Left lung (tissue), 10 donors: Measurements from ENCODE around the gene HDAC4. TPM values are rescaled to one million over a fixed set of nuclear protein-coding genes. Genes with fewer than 3 reads are reported as not detected.

Experiments used
- ATAC-seq: fragments of 200-7000 bp; cut with Tn5 transposase; one replicate; pipeline ENCODE4 v1.9.1; 2020; ENCODE audit warnings: moderate library complexity
- DNase-seq, 4 donors: peaks; one replicate each; pipeline ENCODE4 v3.0.0-alpha.2; 2013 to 2020
- H3K27ac ChIP-seq, 2 donors: fragments of 200-600 bp; sonication (generic) in 1 of 2; one replicate each; pipeline versions ENCODE4 v1.5.0 to v1.8.0; 2020 to 2021
- H3K27me3 ChIP-seq, 2 donors: fragments of 200-600 bp; sonication (generic) in 1 of 2; one replicate each; pipeline versions ENCODE4 v1.5.0 to v1.8.0; 2020 to 2021
- H3K36me3 ChIP-seq, 2 donors: fragments of 200-600 bp; sonication (generic) in 1 of 2; one replicate each; pipeline versions ENCODE4 v1.5.0 to v1.8.0; 2020 to 2021
- H3K4me1 ChIP-seq, 2 donors: fragments of 200-600 bp; one replicate each; pipeline ENCODE4 v1.8.0; 2021
- H3K4me3 ChIP-seq, 2 donors: fragments of 200-600 bp; sonication (generic) in 1 of 2; one replicate each; pipeline versions ENCODE4 v1.5.0 to v1.8.0; 2020 to 2021; ENCODE audit warnings: mild to moderate bottlenecking in 1 of 2
- H3K9me3 ChIP-seq, 2 donors: fragments of 200-600 bp; sonication (generic) in 1 of 2; one replicate each; pipeline versions ENCODE4 v1.5.0 to v1.8.0; 2020 to 2021
- intact Hi-C, 2 donors: fragments of 100-400 bp; cut with DNase I; formaldehyde crosslinking; loops; one replicate each; pipeline versions ENCODE4 v1.11.2 to v1.14.2; 2022
- polyA plus RNA-seq, 6 donors: library from polyadenylated mRNA; unstranded; fragments of 120-200 nt; gene quantifications; one replicate each; pipeline ENCODE4 v1.2.1, GENCODE V29; 2013; ENCODE audit not compliant: insufficient read length in 6 of 6
- total RNA-seq, 2 donors: library from RNA; stranded (reverse); fragmentation: NEBNext Ultra II Directional; extraction: Animal tissue kit (Norgen Biotek cat#: 25700); gene quantifications; one replicate each; pipeline ENCODE4 v1.2.1, GENCODE V29; 2021
- TF ChIP-seq, protein P1 (sequence below), 2 donors: fragments of 200-600 bp; sonication (generic) in 1 of 2; IDR thresholded peaks; one replicate each; pipeline versions ENCODE4 v1.5.0 to v1.8.0; 2021; ENCODE audit warnings: antibody characterized with exemption in 2 of 2
- donor health status: DM: no; HTN: yes; CAD: no.
- donor health status: DM: no; HTN: no; CAD: no.

HDAC4 gene
- total and polyA plus RNA-seq, 8 donors = 9.9 to 36.8 (median 12.8) TPM

DNA sequence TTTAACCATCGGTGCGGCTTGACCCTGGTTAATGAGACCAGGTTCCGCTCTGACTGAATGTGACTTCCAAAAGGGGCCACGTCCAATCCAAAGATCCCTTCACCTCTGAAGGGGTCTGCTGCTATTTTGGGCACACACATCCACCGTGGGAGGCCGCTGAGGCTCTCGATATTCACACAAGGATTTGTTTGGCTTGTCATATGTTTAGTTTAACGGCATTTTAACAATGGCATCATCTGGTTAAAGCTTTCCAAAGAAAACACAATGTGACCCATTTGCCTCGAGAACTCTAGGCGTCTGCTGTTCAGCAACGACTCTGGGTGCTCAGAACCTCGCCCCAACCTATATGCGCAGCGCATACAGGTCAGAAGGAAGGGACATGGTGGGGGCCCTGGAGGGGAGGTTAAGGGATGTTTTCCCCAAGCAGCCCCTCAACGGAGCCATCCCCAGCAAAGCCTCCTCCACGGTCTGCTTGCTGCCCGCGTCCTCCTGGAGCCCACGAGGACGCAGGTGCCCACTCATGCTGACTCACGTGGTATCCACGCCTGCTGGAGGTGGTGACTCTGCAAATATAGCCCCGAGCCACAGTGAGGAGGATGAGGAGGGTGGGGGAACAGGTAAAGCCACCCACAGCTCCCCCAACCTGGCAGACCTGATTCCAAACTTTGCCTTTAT lies 260.3 kb downstream of the HDAC4 start:
- peak in 1 of 4 donors; percentile 34 for DNase-seq
- Histone ChIP-seq H3K27me3 (no peaks in the 10 kb centered on the region), H3K27ac (no peak overlapping the region), H3K9me3 (no peaks in the 10 kb centered on the region), H3K4me1 (no peaks in the 10 kb centered on the region), H3K36me3 (peaks cover 0 to 97% of the 10 kb centered on the region in 2 donors), H3K4me3 (no peak overlapping the region)
- TF ChIP-seq, protein P1, sequence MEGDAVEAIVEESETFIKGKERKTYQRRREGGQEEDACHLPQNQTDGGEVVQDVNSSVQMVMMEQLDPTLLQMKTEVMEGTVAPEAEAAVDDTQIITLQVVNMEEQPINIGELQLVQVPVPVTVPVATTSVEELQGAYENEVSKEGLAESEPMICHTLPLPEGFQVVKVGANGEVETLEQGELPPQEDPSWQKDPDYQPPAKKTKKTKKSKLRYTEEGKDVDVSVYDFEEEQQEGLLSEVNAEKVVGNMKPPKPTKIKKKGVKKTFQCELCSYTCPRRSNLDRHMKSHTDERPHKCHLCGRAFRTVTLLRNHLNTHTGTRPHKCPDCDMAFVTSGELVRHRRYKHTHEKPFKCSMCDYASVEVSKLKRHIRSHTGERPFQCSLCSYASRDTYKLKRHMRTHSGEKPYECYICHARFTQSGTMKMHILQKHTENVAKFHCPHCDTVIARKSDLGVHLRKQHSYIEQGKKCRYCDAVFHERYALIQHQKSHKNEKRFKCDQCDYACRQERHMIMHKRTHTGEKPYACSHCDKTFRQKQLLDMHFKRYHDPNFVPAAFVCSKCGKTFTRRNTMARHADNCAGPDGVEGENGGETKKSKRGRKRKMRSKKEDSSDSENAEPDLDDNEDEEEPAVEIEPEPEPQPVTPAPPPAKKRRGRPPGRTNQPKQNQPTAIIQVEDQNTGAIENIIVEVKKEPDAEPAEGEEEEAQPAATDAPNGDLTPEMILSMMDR (IDR thresholded peaks at IDR 0.05) = no peak
- no peak for ATAC-seq
- intact Hi-C loops = no loop called here

- H3K9me3 ChIP-seq = no peaks in the 10 kb centered on the region
- TF ChIP-seq, protein P1 (IDR thresholded peaks at IDR 0.05) = no peak
- H3K4me3 ChIP-seq = no peak overlapping the region
- no peak for ATAC-seq
- peaks cover 0 to 95% of the 10 kb centered on the region in 2 donors for H3K36me3 ChIP-seq
- peak in 1 of 4 donors; percentile 73 for DNase-seq
- H3K4me1 ChIP-seq = no peaks in the 10 kb centered on the region
- no peaks in the 10 kb centered on the region for H3K27me3 ChIP-seq
- H3K27ac ChIP-seq = no peak overlapping the region
- intact Hi-C loops = no loop called here
These were observed 261.3 kb downstream of the HDAC4 start for GRCh38 chr2:239139566-239139965.

GRCh38 chr2:239139101-239139500 lies 261.7 kb downstream of the HDAC4 start:
- Histone ChIP-seq H3K4me1 (no peaks in the 10 kb centered on the region), H3K36me3 (peaks cover 0 to 95% of the 10 kb centered on the region in 2 donors)

GRCh38 chr2:239138610-239139009 lies 262.2 kb downstream of the HDAC4 start:
- intact Hi-C loops = no loop called here
- Histone ChIP-seq H3K36me3 (peaks cover 0 to 95% of the 10 kb centered on the region in 2 donors), H3K4me3 (no peak overlapping the region), H3K9me3 (no peaks in the 10 kb centered on the region), H3K27ac (no peak overlapping the region), H3K4me1 (no peaks in the 10 kb centered on the region), H3K27me3 (no peaks in the 10 kb centered on the region)
- ATAC-seq (no peak), DNase-seq (peak in 1 of 4 donors; percentile 68)
- TF ChIP-seq, protein P1 (IDR thresholded peaks at IDR 0.05) = no peak

More at GRCh38 chr2:239139101-239139500, 261.7 kb downstream of the HDAC4 start:
- no peaks in the 10 kb centered on the region for H3K27me3 ChIP-seq
- H3K9me3 ChIP-seq = no peaks in the 10 kb centered on the region
- no peak overlapping the region for H3K27ac ChIP-seq
- DNase-seq (peak in 1 of 4 donors; percentile 48), ATAC-seq (no peak)
- intact Hi-C loops = no loop called here
- TF ChIP-seq, protein P1 (IDR thresholded peaks at IDR 0.05) = no peak
- H3K4me3 ChIP-seq = no peak overlapping the region

DNA sequence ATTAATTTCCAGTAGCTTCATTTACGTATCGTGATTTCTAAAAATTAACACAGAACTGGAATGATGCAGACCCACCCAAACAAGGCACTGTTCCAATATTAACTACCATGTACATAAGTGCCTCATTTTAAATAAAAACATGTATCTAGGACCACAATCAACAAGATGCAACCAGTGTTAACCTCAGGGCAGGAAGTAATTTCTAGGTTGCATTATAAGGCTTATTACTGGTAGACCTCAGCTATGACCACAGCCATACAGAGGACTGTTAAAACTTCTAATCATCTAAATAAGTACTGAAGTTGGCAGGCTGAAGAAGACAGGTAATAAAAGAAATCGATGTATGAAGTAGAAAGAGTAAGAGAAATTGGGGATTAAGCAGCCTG lies 262.9 kb downstream of the HDAC4 start:
- intact Hi-C loops = no loop called here
- Histone ChIP-seq H3K36me3 (peaks cover 0 to 95% of the 10 kb centered on the region in 2 donors), H3K4me1 (no peaks in the 10 kb centered on the region), H3K9me3 (no peaks in the 10 kb centered on the region), H3K4me3 (no peak overlapping the region), H3K27me3 (no peaks in the 10 kb centered on the region), H3K27ac (no peak overlapping the region)
- DNase-seq (no peak), ATAC-seq (no peak)
- TF ChIP-seq, protein P1 (IDR thresholded peaks at IDR 0.05) = no peak
